ENCODE measurements around the gene CPNE5. TPM values are rescaled to one million over a fixed set of nuclear protein-coding genes. Genes with fewer than 3 reads are reported as not detected.

The CPNE5 gene
- total and polyA plus RNA-seq, 2 experiments from 2014 or later: 0.30 to 1.2 TPM

- 84% methylated on average over 8 of the region's 8 CpGs for WGBS (ENCODE audit: low lambda C conversion rate, missing lambda C conversion rate)
Observed at GRCh38 chr6:36698871-36699271, 140.4 kb downstream of the CPNE5 start.

GRCh38 chr6:36698196-36698595, 141.0 kb downstream of the CPNE5 start:
- H3K79me2 ChIP-seq: no peaks in the 10 kb centered on the region
- TF ChIP-seq EZH2phosphoT487 (IDR thresholded peaks at IDR 0.05; ENCODE audit: low read depth, severe bottlenecking, unreplicated experiment) (no peak), EZH2 (IDR thresholded peaks at IDR 0.05; ENCODE audit: borderline replicate concordance) (no peak), CTCF (IDR thresholded peaks at IDR 0.05; ENCODE audit: poor library complexity) (no peak)
- no peak overlapping the region for H3K4me2 ChIP-seq
- H3K36me3 ChIP-seq (replicated peaks; ENCODE audit: insufficient read depth, low read depth): no peaks in the 10 kb centered on the region
- H4K20me1 ChIP-seq (ENCODE audit: insufficient read depth, poor library complexity, severe bottlenecking): no peaks in the 10 kb centered on the region
- no peak overlapping the region for H3K27ac ChIP-seq
- H3K9me3 ChIP-seq (ENCODE audit: low read depth): no peaks in the 10 kb centered on the region
- no peak overlapping the region for H2AFZ ChIP-seq
- no peak overlapping the region for H3K4me3 ChIP-seq
- H3K9me2 ChIP-seq (replicated peaks; ENCODE audit: insufficient read depth): no peaks in the 10 kb centered on the region
- no peak for DNase-seq (ENCODE audit: low spot score)
- no peaks in the 10 kb centered on the region for H3K27me3 ChIP-seq
- 97% methylated on average over 6 of the region's 6 CpGs for WGBS (ENCODE audit: low lambda C conversion rate, missing lambda C conversion rate)
- no peaks in the 10 kb centered on the region for H3K4me1 ChIP-seq (ENCODE audit: insufficient read depth)

More at GRCh38 chr6:36698871-36699271, 140.4 kb downstream of the CPNE5 start:
- Histone ChIP-seq H2AFZ (no peak overlapping the region), H3K9me2 (replicated peaks; ENCODE audit: insufficient read depth) (no peaks in the 10 kb centered on the region), H3K79me2 (no peaks in the 10 kb centered on the region), H4K20me1 (ENCODE audit: insufficient read depth, poor library complexity, severe bottlenecking) (no peaks in the 10 kb centered on the region), H3K4me3 (no peak overlapping the region), H3K36me3 (replicated peaks; ENCODE audit: insufficient read depth, low read depth) (no peaks in the 10 kb centered on the region), H3K9me3 (ENCODE audit: low read depth) (no peaks in the 10 kb centered on the region), H3K27ac (no peak overlapping the region), H3K27me3 (no peaks in the 10 kb centered on the region), H3K4me1 (ENCODE audit: insufficient read depth) (no peaks in the 10 kb centered on the region), H3K4me2 (no peak overlapping the region)
- TF ChIP-seq EZH2 (IDR thresholded peaks at IDR 0.05; ENCODE audit: borderline replicate concordance) (no peak), EZH2phosphoT487 (IDR thresholded peaks at IDR 0.05; ENCODE audit: low read depth, severe bottlenecking, unreplicated experiment) (no peak), CTCF (IDR thresholded peaks at IDR 0.05; ENCODE audit: poor library complexity) (no peak)
- DNase-seq (ENCODE audit: low spot score): no peak

GRCh38 chr6:36697481-36697903, 141.8 kb downstream of the CPNE5 start, which contains the start of gene RAB44:
Gene RAB44, plus strand, starts transcription at chr6:36697826. Its CDS starts 6,410 bp downstream, at chr6:36704236.
- H3K9me3 ChIP-seq (ENCODE audit: low read depth): no peaks in the 10 kb centered on the region
- no peaks in the 10 kb centered on the region for H3K27me3 ChIP-seq
- TF ChIP-seq EZH2 (IDR thresholded peaks at IDR 0.05; ENCODE audit: borderline replicate concordance) (no peak), CTCF (IDR thresholded peaks at IDR 0.05; ENCODE audit: poor library complexity) (no peak), EZH2phosphoT487 (IDR thresholded peaks at IDR 0.05; ENCODE audit: low read depth, severe bottlenecking, unreplicated experiment) (no peak)
- H3K4me2 ChIP-seq: no peak within 1 kb of the TSS
- H3K4me1 ChIP-seq (ENCODE audit: insufficient read depth): no peaks in the 10 kb centered on the region
- no peak within 1 kb of the TSS for H3K4me3 ChIP-seq
- no peaks in the 10 kb centered on the region for H3K9me2 ChIP-seq (replicated peaks; ENCODE audit: insufficient read depth)
- DNase-seq (ENCODE audit: low spot score): no peak
- H2AFZ ChIP-seq: no peak within 1 kb of the TSS
- no peak within 1 kb of the TSS for H3K27ac ChIP-seq
- H3K79me2 ChIP-seq: no peaks in the 10 kb centered on the region
- no peaks in the 10 kb centered on the region for H3K36me3 ChIP-seq (replicated peaks; ENCODE audit: insufficient read depth, low read depth)
- 87% methylated on average over 7 of the region's 7 CpGs for WGBS (ENCODE audit: low lambda C conversion rate, missing lambda C conversion rate)
- H4K20me1 ChIP-seq (ENCODE audit: insufficient read depth, poor library complexity, severe bottlenecking): no peaks in the 10 kb centered on the region

- 85% methylated on average over 2 of the region's 2 CpGs for WGBS (ENCODE audit: low lambda C conversion rate, missing lambda C conversion rate)
- TF ChIP-seq CTCF (IDR thresholded peaks at IDR 0.05; ENCODE audit: poor library complexity): no peak
- TF ChIP-seq EZH2 (IDR thresholded peaks at IDR 0.05; ENCODE audit: borderline replicate concordance): no peak
- H3K27me3 ChIP-seq: no peaks in the 10 kb centered on the region
Observed at GRCh38 chr6:36695414-36695813, 143.8 kb downstream of the CPNE5 start.

More at GRCh38 chr6:36695414-36695813, 143.8 kb downstream of the CPNE5 start:
- Histone ChIP-seq H3K27ac (no peak overlapping the region), H3K9me2 (replicated peaks; ENCODE audit: insufficient read depth) (no peaks in the 10 kb centered on the region), H3K36me3 (replicated peaks; ENCODE audit: insufficient read depth, low read depth) (no peaks in the 10 kb centered on the region), H3K79me2 (no peaks in the 10 kb centered on the region), H3K4me1 (ENCODE audit: insufficient read depth) (no peaks in the 10 kb centered on the region), H3K4me3 (no peak overlapping the region), H2AFZ (no peak overlapping the region), H3K9me3 (ENCODE audit: low read depth) (no peaks in the 10 kb centered on the region), H3K4me2 (no peak overlapping the region), H4K20me1 (ENCODE audit: insufficient read depth, poor library complexity, severe bottlenecking) (no peaks in the 10 kb centered on the region)
- DNase-seq (ENCODE audit: low spot score): no peak
